HG02870 (cell line): Measurements from ENCODE around the gene NRN1.
"Not testable (repeated sequence)": the region's sequence is repeated elsewhere in the genome, so short reads cannot be mapped to it uniquely, and the experiment has no call there.

Experiments
- ATAC-seq: cut with Tn5 transposase; IDR thresholded peaks from one replicate; pipeline ENCODE4 v1.9.1; 2021; ENCODE audit warnings: mild to moderate bottlenecking, moderate library complexity; ENCODE audit not compliant: unreplicated experiment

Gene NRN1

DNA sequence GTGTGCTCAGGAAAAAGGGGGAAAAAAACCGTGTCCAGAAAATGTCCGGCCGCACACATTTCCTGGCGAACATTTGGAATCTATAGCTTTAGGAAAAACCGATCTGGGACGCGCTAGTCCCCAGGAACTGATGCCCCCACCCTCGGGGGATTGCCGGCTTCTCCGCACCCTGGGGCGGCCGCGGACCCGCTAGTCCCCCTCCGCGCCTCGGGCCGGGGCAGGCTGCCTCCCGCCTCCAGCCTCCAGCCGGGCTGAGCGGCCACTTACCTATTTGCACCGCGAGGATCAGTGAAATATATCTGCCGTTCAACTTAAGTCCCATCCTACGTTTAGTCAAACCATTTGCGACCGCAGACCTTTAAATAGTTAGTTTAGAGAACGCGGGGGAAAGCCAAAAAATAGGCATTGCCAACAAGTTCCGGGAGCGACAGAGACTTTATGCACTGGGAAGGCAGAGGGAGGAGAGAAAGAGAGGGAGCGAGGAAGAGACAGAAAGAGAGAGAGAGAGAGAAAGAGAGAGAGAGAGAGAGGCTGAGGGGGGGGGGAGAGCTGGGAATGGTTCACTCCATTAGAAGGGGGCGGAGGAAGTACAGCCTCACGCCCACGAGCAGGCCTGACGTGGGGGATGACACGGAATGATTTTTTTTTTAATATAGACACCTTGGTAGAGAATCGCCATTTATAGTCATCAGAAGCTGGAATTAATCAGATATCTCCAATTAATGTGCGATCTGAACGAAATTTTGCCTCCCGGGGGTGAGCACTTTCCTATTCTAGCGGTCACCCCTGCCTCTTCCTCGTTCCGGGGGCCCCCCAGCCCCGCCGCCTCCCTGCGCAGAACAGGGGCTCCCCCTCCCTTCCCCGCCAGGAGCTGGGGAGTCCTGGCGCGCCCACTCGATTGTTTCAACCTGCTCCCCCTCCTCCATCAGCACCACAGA is at the start of gene NRN1:
Gene NRN1, minus strand, starts transcription at position 498 of the 938 bp plus-strand sequence. Its CDS starts 176 bp downstream, at position 322.
- no peak for ATAC-seq

DNA sequence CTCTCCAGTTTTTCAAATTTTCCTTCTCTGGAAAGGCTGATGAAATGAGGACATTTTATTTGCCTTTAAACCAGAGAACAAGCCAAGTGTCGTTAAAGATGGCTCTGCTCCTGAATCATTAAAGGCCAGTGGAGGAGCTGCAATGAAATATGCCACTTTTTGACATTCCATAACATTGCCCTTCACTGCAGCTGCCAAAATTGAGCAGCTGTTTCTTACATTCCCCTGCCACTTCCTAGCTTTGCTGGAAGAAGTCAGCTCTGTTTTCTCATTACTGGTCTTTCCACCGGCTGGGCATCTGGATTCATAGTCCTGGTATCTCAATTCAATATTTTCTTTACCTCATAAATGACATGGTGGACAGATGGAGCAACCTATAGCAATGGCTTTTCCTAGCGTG is 45.5 kb upstream of the NRN1 start:
- no peak for ATAC-seq

DNA sequence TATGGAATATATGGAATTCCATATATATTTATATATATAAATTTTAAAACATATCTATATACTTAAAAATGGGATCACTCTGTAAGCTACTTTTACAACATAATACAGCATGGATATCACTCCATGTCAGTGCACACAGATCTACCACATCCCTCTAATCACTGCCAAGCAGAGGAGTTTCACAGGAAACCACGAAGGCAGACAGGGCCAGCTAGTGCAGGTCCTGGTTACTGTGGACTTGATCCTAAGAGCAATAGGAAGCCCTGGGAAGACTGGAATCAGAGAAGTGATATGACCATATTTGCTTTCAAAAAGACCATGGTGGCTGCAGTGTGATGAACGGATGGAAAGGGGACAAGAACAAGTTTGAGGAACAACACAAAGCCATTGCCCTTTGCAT is 40.0 kb upstream of the NRN1 start:
- no peak for ATAC-seq

GRCh38 chr6:6039946-6040509 is 33.3 kb upstream of the NRN1 start:
- ATAC-seq = no peak

- no peak for ATAC-seq
These were observed 30.5 kb upstream of the NRN1 start for GRCh38 chr6:6037179-6037578.

GRCh38 chr6:6033858-6034257 is 27.1 kb upstream of the NRN1 start:
- no peak for ATAC-seq

DNA sequence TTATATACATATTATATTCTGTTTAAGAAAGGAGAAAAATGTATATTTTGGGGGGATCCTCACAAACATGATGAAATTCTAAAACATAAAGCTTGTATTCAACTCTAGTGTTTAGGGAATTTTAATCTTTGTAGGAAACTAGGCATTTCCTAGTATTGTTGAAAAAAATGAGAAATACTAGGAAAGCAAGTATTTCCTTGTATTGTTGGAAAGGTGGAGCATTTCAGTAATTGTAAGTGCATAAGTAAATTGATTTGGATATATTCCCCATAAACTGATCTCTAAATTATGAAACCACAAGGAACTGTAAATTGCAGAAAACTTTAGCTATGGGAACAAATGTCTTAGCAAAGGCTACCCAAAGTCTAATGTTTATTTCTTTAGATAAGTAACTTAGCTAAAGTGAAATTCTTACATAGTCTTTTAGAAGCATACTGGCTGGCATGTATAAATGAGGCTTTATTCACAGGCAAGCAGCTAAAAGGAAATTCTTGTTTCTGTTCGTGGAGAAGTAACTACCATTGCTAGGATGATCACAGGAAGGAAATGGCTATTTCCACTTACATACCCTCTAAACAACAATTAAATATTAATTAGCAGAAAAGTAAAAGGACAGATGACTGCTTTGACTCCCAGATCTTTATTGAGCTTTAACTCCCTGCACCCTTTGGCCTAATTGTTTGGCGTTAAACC is 19.9 kb upstream of the NRN1 start:
- ATAC-seq = no peak

GRCh38 chr6:6025736-6026135 is 19.0 kb upstream of the NRN1 start:
- no peak for ATAC-seq

- no peak for ATAC-seq
These were observed 17.5 kb upstream of the NRN1 start for GRCh38 chr6:6024220-6024619.

DNA sequence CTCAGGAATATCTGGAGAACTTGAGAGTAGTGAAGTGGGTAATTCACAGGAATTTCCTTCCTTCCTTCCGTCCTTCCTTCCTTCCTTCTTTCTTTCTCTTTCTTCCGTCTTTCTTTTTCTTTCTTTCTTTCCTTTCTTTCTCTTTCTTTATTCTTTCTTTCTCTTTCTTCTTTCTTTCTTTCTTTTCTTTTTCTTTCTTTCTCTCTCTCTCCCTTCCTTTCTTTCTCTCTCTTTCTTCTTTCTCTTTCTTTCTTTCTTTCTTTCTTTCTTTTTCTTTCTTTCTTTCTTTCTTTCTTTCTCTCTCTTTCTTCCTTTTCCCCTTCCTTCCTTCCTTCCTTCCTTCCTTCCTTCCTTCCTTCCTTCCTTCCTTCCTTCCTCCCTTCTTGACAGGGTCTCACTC is 16.1 kb upstream of the NRN1 start:
- ATAC-seq = not testable (repeated sequence)

DNA sequence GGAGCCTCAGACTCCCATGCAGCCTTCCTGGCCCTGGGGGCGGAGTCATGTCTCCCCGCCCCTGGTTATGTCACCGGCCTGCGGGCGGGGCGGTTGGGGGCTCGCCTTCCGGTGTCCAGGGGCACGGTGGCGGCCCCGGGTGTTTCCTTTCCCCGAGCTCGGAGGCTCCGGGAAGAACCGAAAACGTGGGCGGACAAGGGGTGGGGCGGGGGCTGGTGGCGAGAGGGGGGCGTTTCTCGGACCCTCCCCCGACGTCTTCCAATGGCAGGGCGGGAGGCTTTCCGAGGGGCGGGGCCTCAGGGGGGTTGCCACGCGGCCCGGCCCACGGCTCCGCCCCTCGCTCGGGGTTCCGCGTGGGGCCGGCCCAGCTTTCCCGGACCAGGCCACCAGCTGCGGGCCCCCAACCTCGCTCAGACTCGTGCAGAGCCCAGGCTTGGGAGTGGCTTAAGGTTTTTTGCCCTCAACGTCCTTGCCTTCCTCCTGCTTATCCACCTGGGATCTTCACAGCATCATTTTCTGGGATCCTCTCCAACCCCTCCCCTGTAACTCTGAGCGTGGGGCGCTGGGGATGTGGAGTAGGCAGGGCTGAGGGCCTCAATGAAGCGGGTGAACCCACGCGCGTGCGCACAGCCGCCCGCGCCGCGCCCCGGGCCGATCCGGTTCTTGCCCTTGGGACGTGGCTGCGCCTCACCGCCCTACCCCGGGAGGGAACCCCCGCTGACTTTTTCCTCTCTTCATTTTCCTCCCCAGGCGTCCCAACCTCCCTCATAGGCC is 2.1 kb upstream of the NRN1 start:
- peak; percentile 54 for ATAC-seq

DNA sequence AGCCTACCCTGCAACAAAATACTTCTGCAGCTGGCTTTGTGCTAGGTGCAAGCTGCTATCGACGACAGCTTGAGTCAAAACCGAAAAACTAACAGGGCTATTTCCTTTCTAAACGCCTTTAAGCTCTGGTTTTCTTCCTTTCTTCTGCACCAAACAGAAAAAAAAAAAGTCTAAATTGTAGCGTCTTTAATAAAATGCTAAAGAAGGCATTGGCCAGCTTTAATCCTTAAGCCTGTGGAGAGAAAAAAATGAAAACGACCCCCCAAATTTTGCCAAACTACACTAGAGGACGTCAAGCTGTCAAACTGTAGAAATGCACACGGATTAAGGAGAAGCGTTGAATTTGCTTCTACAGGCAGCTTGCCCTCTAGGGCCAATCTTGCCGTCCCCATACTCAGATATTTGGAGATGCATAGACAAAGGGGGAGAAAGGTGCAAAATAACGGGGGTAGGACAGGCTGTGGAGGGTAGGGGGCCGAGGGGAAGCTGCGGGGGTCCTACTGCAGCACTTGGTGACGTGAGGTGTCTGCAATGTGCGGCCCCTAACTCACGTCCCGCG is 1.4 kb upstream of the NRN1 start:
- ATAC-seq = no peak

DNA sequence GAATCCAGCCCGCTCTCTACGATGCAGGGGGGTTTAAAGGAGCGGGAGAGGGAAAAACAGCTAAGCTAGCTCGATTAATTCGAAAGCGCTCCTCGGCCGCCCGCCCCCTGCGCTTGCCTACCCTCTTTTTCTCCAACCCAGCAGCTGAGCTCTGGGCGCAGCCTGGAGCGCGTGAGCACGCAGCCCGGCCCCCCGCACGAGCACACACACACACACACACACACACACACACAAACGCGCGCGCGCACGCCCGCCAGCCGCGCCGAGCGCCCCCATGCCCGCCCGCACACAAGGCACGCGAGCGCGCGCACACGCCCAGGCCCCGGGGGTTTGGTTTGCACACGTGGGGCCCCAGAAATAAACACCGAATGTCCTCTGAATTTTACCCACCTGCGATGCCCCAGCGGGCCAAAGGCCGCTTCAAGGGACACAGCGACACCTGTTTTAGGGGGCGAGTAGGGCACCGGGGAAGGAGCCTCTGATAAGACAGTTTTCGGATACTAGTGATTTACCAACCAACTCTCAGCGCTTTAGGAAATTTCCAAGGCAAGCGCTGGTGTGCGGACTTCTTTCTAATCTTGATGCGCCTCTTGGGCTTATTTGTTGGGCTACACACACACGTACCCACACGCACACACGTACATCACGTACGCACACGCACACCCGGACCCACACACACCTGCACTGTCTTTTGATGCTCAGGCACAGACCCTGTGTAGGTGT is 802 bp upstream of the NRN1 start:
- ATAC-seq = no peak

- no peak for ATAC-seq
These were observed 708 bp downstream of the NRN1 start for GRCh38 chr6:6006006-6006427.

GRCh38 chr6:6005051-6006005 is 1.4 kb downstream of the NRN1 start:
- ATAC-seq = no peak

- no peak for ATAC-seq
These were observed 2.2 kb downstream of the NRN1 start for GRCh38 chr6:6004390-6004995.

DNA sequence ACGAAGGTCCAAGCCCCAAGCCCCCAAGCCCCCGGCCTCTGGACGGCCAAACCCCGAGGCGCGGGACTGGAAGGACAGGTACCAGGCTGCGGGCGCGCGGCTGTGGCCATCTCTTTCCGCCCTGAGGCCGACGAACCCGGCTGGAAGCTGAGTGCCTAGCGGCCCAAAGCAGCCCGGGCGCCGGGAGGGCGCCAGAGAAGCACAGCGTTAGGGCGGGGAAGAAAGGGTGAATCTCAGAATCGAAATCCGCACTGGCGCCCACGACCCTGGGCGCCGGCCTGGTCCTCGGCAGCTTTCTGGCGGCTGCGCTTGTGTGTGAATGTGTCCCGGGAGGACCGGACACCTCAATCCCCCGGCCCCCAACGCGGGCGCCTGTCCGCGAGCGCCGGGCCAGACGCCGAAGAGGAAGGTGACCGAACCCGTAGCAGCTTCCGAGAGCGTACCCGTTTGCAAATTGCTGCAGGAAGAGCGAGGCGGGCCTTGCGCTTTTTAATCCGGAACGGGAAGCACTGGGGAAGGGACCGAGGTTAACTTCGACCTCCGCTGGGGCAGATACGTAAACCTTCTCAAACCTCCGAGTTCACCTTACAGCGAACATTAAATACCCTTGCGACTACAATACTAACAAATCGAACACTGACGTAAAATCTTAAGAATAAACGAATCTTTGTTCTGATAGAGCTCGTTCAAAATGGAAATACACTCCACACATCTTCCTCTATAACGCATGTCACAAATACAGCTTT is 2.9 kb downstream of the NRN1 start:
- no peak for ATAC-seq
